Limb (tissue), 2 donors: ENCODE data around the gene ZDHHC17.
"Not testable (repeated sequence)": the region's sequence is repeated elsewhere in the genome, so short reads cannot be mapped to it uniquely, and the experiment has no call there.

Experiments used
- DNase-seq, 2 donors: peaks; one replicate each; pipeline ENCODE4 v3.0.0-alpha.2; 2016; ENCODE audit errors: extremely low spot score in 2 of 2

Gene ZDHHC17, protein sequence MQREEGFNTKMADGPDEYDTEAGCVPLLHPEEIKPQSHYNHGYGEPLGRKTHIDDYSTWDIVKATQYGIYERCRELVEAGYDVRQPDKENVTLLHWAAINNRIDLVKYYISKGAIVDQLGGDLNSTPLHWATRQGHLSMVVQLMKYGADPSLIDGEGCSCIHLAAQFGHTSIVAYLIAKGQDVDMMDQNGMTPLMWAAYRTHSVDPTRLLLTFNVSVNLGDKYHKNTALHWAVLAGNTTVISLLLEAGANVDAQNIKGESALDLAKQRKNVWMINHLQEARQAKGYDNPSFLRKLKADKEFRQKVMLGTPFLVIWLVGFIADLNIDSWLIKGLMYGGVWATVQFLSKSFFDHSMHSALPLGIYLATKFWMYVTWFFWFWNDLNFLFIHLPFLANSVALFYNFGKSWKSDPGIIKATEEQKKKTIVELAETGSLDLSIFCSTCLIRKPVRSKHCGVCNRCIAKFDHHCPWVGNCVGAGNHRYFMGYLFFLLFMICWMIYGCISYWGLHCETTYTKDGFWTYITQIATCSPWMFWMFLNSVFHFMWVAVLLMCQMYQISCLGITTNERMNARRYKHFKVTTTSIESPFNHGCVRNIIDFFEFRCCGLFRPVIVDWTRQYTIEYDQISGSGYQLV

DNA sequence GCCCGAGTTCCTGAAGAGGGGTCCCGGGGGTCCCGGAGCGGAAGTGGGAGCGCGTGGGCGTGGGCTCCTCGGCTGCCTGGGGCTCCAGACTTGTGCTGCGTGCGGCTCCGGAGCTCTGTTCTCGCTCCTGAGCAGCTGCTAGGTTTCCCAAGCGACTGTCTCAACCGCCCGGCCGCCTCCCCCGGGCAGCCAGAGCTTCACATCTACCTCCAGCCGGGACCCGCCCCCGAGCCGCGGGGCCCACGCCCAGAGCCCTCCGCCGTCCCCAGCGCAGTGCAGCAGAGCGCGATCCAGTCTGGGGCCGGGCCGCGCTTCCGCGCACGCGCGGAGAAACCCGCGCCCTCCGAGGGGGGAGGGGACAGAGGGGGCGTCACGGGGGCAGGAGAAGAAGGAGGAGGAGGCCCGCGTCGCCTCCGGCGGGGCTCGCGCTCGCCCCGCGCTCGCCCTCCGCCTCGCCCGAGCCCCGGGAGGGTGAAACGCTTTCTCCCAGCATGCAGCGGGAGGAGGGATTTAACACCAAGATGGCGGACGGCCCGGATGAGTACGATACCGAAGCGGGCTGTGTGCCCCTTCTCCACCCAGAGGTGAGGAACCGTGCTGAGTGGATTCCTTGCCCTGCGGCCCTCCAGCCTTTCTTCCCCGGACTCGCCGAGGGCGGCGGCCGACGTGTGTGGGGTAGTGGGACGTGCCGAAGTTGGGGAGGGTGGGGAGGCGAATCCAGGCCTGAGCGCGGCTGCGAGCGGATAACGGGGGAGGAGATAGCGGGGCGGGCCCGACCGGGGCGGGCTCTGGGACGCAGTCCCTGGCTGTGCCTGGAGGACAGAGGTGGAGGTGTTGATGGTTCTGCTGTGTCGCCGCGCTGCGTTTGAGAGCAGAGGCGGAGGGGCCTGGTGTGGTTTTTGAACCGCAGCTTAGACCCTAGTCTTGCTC is at the start of gene ZDHHC17:
ZDHHC17 (plus strand) TSS at position 370 of the 930 bp plus-strand sequence; CDS start at position 492, 122 bp downstream.
- peak; percentile 92 to 98 for DNase-seq

GRCh38 chr12:76714415-76714814 is 49.5 kb upstream of the ZDHHC17 start:
- DNase-seq: no peak

DNA sequence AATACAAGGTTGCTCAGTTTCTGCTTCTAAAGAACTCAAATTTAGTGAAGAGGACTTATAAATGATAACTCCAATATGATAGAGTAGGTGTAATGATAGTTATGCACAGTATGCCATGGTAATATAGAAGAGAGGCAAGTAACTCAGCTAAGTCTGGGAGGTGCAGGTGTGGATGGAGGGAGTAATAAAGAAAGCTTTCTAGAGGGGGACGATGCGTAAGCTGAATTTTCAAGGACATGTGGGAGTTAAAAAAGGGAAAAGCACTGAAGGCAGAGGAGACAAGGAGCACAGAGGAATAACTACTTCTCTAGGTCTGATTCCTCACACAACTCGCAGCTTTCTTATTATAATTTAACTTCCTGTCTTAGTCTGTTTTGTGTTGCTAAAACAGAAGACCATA is 49.1 kb upstream of the ZDHHC17 start:
- no peak for DNase-seq

DNA sequence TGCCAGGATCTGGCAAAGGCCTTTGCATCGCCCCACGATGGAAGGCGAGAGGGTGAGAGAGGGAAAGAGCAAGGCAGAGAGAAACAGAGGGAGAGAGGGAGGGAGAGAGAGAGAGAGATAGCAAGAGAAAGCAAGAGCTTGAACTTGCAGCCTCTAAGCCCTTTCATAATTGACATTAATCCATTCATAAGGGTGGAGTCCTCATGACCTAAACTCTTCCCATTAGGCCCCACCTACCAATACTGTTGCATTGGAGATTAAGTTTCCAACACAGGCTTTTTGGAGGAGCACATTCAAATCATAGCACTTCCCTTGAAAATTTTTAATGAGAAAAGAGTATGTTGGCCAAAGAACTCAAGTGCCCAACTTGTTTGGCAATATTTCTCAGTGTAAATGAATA is 48.6 kb upstream of the ZDHHC17 start:
- DNase-seq: no peak

DNA sequence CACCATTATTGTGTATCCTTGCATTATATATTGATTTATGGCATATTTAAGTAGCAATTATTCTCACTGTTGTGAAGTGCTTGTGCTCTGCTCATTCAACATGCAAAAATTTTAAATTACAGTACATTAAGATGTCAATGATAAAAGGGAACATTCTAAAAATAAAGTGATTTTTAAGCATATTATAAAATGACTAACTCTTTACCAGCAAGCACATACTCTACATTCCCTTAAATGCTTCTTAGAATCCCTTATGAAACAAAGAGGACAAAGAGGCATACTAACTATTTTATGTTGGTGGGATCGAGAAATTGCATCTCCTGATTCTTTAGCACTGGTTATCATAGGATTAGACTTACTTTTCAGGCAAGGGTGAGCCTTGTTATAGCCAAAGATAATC is 46.6 kb upstream of the ZDHHC17 start:
- no peak for DNase-seq

GRCh38 chr12:76719171-76720041 is 44.5 kb upstream of the ZDHHC17 start:
- no peak for DNase-seq

DNA sequence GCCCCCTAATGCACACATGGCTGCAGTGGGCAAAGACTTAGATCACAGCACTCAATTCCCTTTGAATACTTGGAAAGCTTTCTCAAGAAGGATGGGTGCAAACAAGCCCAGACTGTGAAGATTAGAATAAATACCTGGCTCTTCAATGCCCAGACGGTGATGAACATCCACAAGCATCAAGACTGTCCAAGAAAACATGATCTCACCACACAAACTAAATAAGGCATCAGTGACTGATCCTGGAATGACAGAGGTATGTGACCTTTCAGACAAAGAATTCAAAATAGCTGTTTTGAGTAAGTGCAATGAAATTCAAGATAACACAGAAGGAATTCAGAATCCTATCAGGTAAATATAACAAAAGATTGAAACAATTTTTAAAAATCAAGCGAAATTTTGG is 43.8 kb upstream of the ZDHHC17 start:
- no peak for DNase-seq

GRCh38 chr12:76726626-76727025 is 37.3 kb upstream of the ZDHHC17 start:
- DNase-seq: no peak

DNA sequence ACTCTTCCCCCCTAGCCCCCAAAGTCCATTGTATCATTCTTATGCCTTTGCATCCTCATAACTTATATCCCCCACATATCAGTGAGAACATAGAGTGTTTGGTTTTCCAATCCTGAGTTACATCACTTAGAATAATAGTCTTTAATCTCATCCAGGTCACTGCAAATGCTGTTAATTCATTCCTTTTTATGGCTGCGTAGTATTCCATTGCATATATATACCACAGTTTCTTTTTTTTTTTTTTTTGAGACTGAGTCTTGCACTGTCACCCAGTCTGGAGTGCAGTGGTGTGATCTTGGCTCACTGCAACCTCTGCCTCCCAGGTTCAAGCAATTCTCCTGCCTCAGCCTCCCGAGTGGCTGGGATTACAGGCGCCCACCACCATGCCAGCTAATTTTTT is 31.7 kb upstream of the ZDHHC17 start:
- DNase-seq: not testable (repeated sequence)

DNA sequence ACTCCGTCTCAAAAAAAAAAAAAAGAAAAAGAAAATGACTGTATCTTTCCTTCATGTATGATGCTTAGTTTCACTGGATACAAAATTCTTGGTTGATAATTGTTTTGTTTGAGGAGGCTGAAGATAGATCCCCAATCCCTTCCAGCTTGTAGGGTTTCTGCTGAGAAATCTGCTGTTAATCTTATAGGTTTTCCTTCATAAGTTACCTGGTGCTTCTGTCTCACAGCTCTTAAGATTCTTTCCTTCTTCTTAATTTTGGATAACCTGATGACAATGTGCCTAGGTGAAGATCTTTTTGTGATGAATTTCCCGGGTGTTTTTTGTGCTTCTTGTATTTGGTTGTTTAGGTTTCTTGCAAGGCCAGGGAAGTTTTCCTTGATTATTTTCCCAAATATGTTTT is 26.2 kb upstream of the ZDHHC17 start:
- not testable (repeated sequence) for DNase-seq

- DNase-seq: no peak
These were observed 24.9 kb upstream of the ZDHHC17 start for GRCh38 chr12:76738824-76739579.

DNA sequence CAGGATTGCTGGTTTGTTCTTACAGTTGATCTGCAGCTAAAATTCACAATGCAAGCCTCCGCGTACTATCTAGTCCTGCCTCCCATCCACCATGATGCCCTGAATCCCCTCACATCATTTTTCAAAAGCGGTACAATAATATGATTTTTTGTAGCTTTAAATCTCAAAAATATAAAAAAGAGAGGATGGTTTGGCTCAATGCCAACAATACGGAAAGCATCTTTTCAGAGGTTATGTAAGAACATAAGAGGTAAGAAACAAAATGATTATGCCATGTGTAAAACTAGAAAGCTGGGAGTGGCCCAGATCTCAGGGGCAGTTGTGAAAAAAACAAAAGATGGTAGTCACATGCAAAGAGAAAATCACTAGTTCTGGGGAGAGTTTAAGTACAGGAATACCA is 24.0 kb upstream of the ZDHHC17 start:
- DNase-seq: no peak

GRCh38 chr12:76740501-76740900 is 23.4 kb upstream of the ZDHHC17 start:
- no peak for DNase-seq

DNA sequence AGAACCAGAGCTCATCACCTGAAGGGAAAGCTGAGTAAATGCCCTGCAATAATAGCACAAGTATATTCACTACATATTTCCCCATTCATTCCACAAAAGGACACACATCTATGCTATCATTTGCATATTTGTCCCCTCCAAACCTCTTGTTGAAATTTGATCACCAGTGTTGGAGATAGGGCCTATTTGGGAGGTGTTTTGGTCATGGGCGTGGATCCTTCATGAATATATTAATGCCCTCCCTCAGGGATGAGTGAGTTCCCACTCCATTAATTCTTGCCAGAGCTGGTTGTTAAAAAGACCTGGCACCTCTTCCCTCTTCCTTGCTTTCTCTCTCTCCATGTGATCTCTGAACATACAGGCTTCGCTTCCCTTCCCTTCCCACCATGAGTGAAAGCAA is 18.6 kb upstream of the ZDHHC17 start:
- no peak for DNase-seq

- no peak for DNase-seq
These were observed 17.4 kb upstream of the ZDHHC17 start for GRCh38 chr12:76746516-76746915.

DNA sequence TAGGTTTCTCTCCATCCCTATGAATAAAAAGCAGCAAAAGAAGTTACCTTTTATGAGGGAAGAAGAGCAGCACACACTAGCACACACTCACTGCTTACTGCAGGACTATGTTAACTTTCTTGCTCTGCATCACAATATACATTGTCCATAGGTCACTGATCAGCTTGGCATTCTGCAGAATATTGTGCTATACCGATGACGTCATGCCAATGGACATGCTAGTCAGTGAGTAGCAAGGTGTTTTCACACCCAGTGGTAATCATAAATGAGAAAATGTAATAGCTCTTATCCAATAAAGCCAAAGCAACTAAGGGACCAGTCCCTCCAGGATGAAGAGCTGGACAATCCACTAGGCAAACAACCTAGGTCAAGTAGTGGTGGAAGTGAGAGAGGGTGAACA is 16.7 kb upstream of the ZDHHC17 start:
- DNase-seq: no peak

DNA sequence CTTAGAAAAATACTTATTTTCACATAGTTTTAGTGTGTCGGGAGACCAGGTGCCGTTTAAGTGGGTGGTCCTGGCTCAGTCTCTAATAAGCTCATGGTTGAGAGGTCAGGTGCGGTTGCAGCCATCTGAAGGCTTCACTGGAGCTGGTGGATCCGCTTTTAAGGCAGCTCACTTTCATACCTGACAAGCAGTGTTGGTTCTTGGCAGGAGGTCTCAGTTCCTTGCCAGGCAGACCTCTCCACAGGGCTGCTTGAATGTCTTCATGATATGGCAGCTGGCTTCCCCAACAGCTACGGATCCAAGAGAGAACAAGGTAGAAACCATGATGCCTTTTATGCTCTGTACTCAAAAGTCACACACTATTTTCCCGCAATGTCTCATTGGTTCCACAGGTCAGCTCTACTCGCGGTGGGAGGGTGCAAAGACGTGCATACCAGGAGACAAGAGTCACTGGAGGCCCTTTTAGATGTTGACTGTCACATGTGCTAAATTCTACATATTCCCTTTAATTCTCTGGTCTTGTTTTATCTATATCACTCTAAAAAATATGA is 8.0 kb upstream of the ZDHHC17 start:
- DNase-seq: no peak

DNA sequence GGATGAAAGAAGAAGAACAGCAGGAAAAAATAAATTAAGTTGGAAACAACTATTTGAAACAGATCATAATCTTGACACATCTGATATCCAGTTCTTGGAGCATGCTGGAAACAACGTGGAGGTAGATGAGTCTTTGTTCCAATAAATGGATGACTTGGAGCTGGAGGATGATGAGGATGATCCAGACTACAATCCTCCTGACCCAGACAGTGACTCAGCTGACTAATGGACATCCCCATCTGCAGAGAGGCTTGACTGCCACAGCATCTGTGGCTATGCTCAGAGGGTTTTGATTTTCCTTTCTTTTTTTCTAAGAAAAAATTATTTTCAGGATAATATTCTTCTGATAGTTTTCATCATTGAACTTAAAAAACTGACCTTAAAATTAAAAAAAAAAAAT is 6.2 kb upstream of the ZDHHC17 start:
- DNase-seq: no peak

DNA sequence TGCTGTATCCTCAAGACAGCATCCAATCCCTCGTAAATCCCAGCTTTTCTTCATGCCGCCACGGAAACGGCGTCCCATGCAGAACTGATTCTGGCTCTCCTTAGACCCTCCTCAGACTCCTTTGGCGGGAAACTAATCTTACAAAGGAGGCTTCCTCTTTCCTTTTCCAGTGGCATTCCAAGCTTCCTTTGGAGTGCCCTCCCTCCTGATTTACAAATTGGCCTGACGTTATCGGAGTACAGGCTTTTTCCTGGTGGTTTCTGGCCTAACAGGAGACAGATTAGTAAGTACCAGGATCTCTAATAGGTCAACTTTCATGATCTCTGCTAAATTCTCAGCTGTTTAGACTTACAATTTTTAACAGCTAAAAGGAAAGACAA is 1.3 kb upstream of the ZDHHC17 start:
- DNase-seq: no peak

DNA sequence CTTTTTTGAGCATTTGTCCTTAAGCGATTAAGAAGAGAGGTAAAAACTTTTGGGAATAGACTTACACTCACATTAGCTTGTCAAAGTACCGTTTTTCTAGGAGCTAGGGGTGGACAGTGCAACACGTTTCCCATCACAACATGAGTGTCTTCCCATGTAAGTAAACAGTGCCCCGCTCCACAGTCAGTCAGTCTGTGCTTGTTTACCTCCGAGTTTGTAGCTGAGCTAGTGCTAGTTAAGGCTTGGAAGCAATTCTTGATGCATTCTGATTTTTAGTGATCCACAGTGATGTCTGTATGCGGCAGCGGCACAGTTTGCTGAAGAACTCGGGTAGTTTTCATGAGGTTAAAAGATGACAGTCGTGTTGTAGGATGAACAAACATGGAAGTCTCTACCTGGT is 941 bp downstream of the ZDHHC17 start:
- DNase-seq: no peak
